HL-60 (cell line): ENCODE results near the gene SLC4A3.

Experiments
- CTCF ChIP-seq: IDR thresholded peaks from one replicate; pipeline ENCODE4 v1.5.1; 2011; ENCODE audit warnings: low read length, control low read depth, inconsistent platforms; ENCODE audit not compliant: insufficient read depth
- GABPA ChIP-seq: IDR thresholded peaks from 2 replicates; pipeline ENCODE4 v1.6.1; 2012; ENCODE audit warnings: low read depth
- POLR2AphosphoS5 ChIP-seq: IDR thresholded peaks from 2 replicates; pipeline ENCODE4 v1.6.1; 2012; ENCODE audit warnings: low read depth
- REST ChIP-seq: IDR thresholded peaks from 2 replicates; pipeline ENCODE4 v1.6.1; 2012; ENCODE audit warnings: low read depth; ENCODE audit not compliant: insufficient replicate concordance
- SPI1 ChIP-seq: IDR thresholded peaks from 2 replicates; pipeline ENCODE4 v1.6.1; 2012; ENCODE audit warnings: low read depth, mild to moderate bottlenecking, borderline replicate concordance

- TF ChIP-seq GABPA = no peak
- TF ChIP-seq CTCF = no peak
- TF ChIP-seq REST = no peak
- TF ChIP-seq POLR2AphosphoS5 = no peak
- no peak for TF ChIP-seq SPI1
Measured at GRCh38 chr2:219615894-219616293, 11.5 kb upstream of the SLC4A3 start.
